ENCODE measurements around the gene PRUNE1.

PRUNE1 gene

DNA sequence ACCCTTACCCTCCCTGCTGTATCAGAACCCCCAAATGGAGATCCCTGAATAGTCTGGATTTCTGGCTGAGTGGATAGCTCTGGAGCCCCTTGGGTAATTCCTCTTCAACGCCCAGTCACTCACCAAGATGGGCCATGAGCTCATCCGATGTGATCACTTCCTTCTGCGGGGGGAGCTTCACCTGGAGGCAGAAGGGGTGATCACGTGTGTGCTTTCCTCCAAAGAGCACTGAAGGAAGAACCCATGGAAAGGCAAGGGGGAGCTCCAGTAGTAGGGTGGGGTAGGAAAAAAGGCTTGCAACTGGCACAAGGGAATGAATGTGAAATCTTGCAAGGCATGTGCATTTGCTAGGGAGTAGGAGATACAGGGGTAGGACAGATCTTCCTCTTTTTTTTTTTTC is 6.6 kb upstream of the PRUNE1 start:
- Histone ChIP-seq H2BK120ac (ENCODE audit: insufficient read depth, low read length, poor library complexity) (no peak overlapping the region), H3K27ac (ENCODE audit: low read depth, low read length) (no peak overlapping the region), H2BK5ac (ENCODE audit: low read depth, low read length, poor library complexity) (no peak overlapping the region), H4K91ac (ENCODE audit: low read depth, low read length) (no peak overlapping the region), H3K18ac (ENCODE audit: low read length) (no peak overlapping the region), H2AFZ (ENCODE audit: insufficient read depth, low read length, poor library complexity) (no peak overlapping the region), H3K79me2 (ENCODE audit: control insufficient read depth, insufficient read depth, low read length, poor library complexity) (no peaks in the 10 kb centered on the region), H2AK5ac (ENCODE audit: low read length) (no peak overlapping the region), H3K4ac (ENCODE audit: low read depth, low read length) (no peak overlapping the region), H3K36me3 (ENCODE audit: control insufficient read depth in 1 of 2, insufficient read depth in 2 of 2, low read length in 2 of 2) (peaks cover 2% of the 10 kb centered on the region in 2 experiments), H3K27me3 (ENCODE audit: insufficient read depth, low read length) (no peaks in the 10 kb centered on the region), H4K8ac (ENCODE audit: low read depth, low read length) (no peak overlapping the region), H3K79me1 (ENCODE audit: low read length) (no peaks in the 10 kb centered on the region), H3K4me2 (ENCODE audit: low read length) (no peak overlapping the region), H4K12ac (ENCODE audit: low read depth, low read length) (no peak overlapping the region), H3K9me3 (ENCODE audit: insufficient read depth, low read depth, low read length) (no peaks in the 10 kb centered on the region), H3K4me1 (ENCODE audit: control insufficient read depth in 1 of 2, insufficient read depth in 2 of 2, low read length in 2 of 2) (peaks cover 6% of the 10 kb centered on the region in 2 experiments), H3K9ac (ENCODE audit: low read length) (no peak overlapping the region), H3K23ac (ENCODE audit: low read length) (no peak overlapping the region), H3K4me3 (ENCODE audit: low read depth, low read length) (no peak overlapping the region), H3K14ac (ENCODE audit: low read length) (no peak overlapping the region), H2BK12ac (ENCODE audit: low read length) (no peak overlapping the region)
- no CpG with 5 or more reads among the region's 4 CpGs for WGBS (ENCODE audit: extremely low coverage, insufficient coverage, insufficient read length)
- no peak for DNase-seq

DNA sequence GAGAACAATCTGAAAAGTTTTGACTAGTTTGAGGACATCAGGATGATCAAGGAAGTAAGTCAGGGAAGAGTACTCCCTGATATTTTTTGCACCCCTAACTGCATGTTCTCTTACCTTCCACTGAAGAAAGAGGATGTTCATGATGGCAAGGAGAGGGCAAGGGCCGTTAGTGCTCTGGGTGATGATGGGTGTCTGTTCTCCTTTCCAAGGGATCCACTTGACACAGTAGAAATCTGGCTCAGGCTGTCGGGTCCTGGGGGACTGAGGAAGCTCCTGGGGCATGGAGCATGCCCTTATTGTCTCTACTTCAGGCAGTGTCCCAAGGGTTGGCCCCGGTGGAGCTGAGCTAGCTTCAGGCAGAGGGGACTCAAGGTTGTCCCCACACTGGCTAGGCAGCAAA is 6.2 kb upstream of the PRUNE1 start:
- H3K79me2 ChIP-seq (ENCODE audit: control insufficient read depth, insufficient read depth, low read length, poor library complexity) = no peaks in the 10 kb centered on the region
- H2BK5ac ChIP-seq (ENCODE audit: low read depth, low read length, poor library complexity) = no peak overlapping the region
- H2AK5ac ChIP-seq (ENCODE audit: low read length) = no peak overlapping the region

DNA sequence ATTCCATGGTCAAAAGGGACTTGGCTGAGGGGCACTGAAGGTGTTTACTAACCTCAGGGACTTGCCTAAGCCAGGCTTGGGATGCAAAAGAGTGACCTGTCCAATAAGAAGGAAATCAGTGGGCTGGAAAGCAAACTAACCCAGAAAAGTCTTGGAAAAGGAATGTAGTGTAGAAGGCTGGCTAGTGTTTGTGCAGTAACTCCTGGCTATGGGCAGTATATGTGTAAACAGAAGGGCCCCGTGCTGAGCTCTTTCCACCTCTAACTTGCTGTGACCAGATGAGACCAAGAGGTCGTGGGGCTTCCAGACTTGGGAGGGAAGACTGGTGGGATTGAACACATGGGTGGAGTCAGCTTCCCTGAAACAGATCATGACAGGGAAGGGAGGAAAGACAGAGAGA is 5.6 kb upstream of the PRUNE1 start:
- Histone ChIP-seq H3K9me3 (ENCODE audit: insufficient read depth, low read depth, low read length) (no peaks in the 10 kb centered on the region), H3K36me3 (ENCODE audit: control insufficient read depth in 1 of 2, insufficient read depth in 2 of 2, low read length in 2 of 2) (peaks cover 0 to 2% of the 10 kb centered on the region in 2 experiments), H3K23ac (ENCODE audit: low read length) (no peak overlapping the region), H2BK5ac (ENCODE audit: low read depth, low read length, poor library complexity) (no peak overlapping the region), H3K4me2 (ENCODE audit: low read length) (no peak overlapping the region), H3K18ac (ENCODE audit: low read length) (no peak overlapping the region), H2AFZ (ENCODE audit: insufficient read depth, low read length, poor library complexity) (no peak overlapping the region), H2AK5ac (ENCODE audit: low read length) (no peak overlapping the region), H4K8ac (ENCODE audit: low read depth, low read length) (no peak overlapping the region), H3K27ac (ENCODE audit: low read depth, low read length) (no peak overlapping the region), H3K27me3 (ENCODE audit: insufficient read depth, low read length) (no peaks in the 10 kb centered on the region), H3K79me2 (ENCODE audit: control insufficient read depth, insufficient read depth, low read length, poor library complexity) (no peaks in the 10 kb centered on the region), H3K4ac (ENCODE audit: low read depth, low read length) (no peak overlapping the region), H4K91ac (ENCODE audit: low read depth, low read length) (no peak overlapping the region), H3K14ac (ENCODE audit: low read length) (no peak overlapping the region), H3K4me1 (ENCODE audit: control insufficient read depth in 1 of 2, insufficient read depth in 2 of 2, low read length in 2 of 2) (peaks cover 6% of the 10 kb centered on the region in 2 experiments), H4K12ac (ENCODE audit: low read depth, low read length) (no peak overlapping the region), H3K79me1 (ENCODE audit: low read length) (no peaks in the 10 kb centered on the region), H3K4me3 (ENCODE audit: low read depth, low read length) (no peak overlapping the region), H2BK12ac (ENCODE audit: low read length) (no peak overlapping the region), H3K9ac (ENCODE audit: low read length) (no peak overlapping the region), H2BK120ac (ENCODE audit: insufficient read depth, low read length, poor library complexity) (no peak overlapping the region)
- WGBS (ENCODE audit: extremely low coverage, insufficient coverage, insufficient read length) = no CpG with 5 or more reads among the region's 2 CpGs
- no peak for DNase-seq

More for the DNA sequence above, 6.2 kb upstream of the PRUNE1 start:
- H3K18ac ChIP-seq (ENCODE audit: low read length) = no peak overlapping the region
- H3K4ac ChIP-seq (ENCODE audit: low read depth, low read length) = no peak overlapping the region
- H3K4me3 ChIP-seq (ENCODE audit: low read depth, low read length) = no peak overlapping the region
- H2BK120ac ChIP-seq (ENCODE audit: insufficient read depth, low read length, poor library complexity) = no peak overlapping the region
- H3K36me3 ChIP-seq (ENCODE audit: control insufficient read depth in 1 of 2, insufficient read depth in 2 of 2, low read length in 2 of 2) = peaks cover under 1 to 2% of the 10 kb centered on the region in 2 experiments
- no peak overlapping the region for H4K91ac ChIP-seq (ENCODE audit: low read depth, low read length)
- H3K27me3 ChIP-seq (ENCODE audit: insufficient read depth, low read length) = no peaks in the 10 kb centered on the region
- no peak overlapping the region for H3K14ac ChIP-seq (ENCODE audit: low read length)
- H3K9me3 ChIP-seq (ENCODE audit: insufficient read depth, low read depth, low read length) = no peaks in the 10 kb centered on the region
- WGBS (ENCODE audit: extremely low coverage, insufficient coverage, insufficient read length) = no CpG with 5 or more reads among the region's 3 CpGs
- no peak overlapping the region for H4K8ac ChIP-seq (ENCODE audit: low read depth, low read length)
- H2BK12ac ChIP-seq (ENCODE audit: low read length) = no peak overlapping the region
- no peak overlapping the region for H3K23ac ChIP-seq (ENCODE audit: low read length)
- H4K12ac ChIP-seq (ENCODE audit: low read depth, low read length) = no peak overlapping the region
- no peaks in the 10 kb centered on the region for H3K79me1 ChIP-seq (ENCODE audit: low read length)
- H3K9ac ChIP-seq (ENCODE audit: low read length) = no peak overlapping the region
- DNase-seq = no peak
- no peak overlapping the region for H2AFZ ChIP-seq (ENCODE audit: insufficient read depth, low read length, poor library complexity)
- peaks cover 6% of the 10 kb centered on the region in 2 experiments for H3K4me1 ChIP-seq (ENCODE audit: control insufficient read depth in 1 of 2, insufficient read depth in 2 of 2, low read length in 2 of 2)
- H3K4me2 ChIP-seq (ENCODE audit: low read length) = no peak overlapping the region
- no peak overlapping the region for H3K27ac ChIP-seq (ENCODE audit: low read depth, low read length)

DNA sequence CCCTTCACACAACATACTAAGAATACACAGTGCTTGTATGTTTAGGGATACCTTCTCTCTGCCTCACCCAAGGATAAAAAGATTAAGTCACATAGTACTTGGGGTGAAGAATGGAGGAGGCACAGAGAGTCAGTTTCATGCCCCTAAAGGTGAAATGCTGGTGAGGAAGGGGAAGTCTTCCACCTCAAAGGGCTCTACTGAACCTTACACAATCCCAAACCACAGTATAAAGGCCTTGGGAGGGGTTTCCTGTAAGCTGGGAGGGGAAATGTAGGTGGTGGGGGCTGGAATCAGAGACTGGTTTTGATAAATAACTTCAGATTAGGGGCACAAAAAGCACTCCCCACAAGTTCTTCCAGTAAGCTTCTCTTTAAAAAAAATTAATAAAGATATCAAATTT is 5.1 kb upstream of the PRUNE1 start:
- Histone ChIP-seq H2AK5ac (ENCODE audit: low read length) (no peak overlapping the region), H3K4me1 (ENCODE audit: control insufficient read depth in 1 of 2, insufficient read depth in 2 of 2, low read length in 2 of 2) (peaks cover 6% of the 10 kb centered on the region in 2 experiments), H3K9me3 (ENCODE audit: insufficient read depth, low read depth, low read length) (no peaks in the 10 kb centered on the region), H3K27ac (ENCODE audit: low read depth, low read length) (no peak overlapping the region), H4K12ac (ENCODE audit: low read depth, low read length) (no peak overlapping the region), H2BK120ac (ENCODE audit: insufficient read depth, low read length, poor library complexity) (no peak overlapping the region), H4K8ac (ENCODE audit: low read depth, low read length) (no peak overlapping the region), H3K23ac (ENCODE audit: low read length) (no peak overlapping the region), H3K4me3 (ENCODE audit: low read depth, low read length) (no peak overlapping the region), H2BK5ac (ENCODE audit: low read depth, low read length, poor library complexity) (no peak overlapping the region), H3K14ac (ENCODE audit: low read length) (no peak overlapping the region), H3K4ac (ENCODE audit: low read depth, low read length) (no peak overlapping the region), H2BK12ac (ENCODE audit: low read length) (no peak overlapping the region), H3K9ac (ENCODE audit: low read length) (no peak overlapping the region), H3K18ac (ENCODE audit: low read length) (no peak overlapping the region), H3K4me2 (ENCODE audit: low read length) (no peak overlapping the region), H3K36me3 (ENCODE audit: control insufficient read depth in 1 of 2, insufficient read depth in 2 of 2, low read length in 2 of 2) (no peaks in the 10 kb centered on the region), H2AFZ (ENCODE audit: insufficient read depth, low read length, poor library complexity) (no peak overlapping the region), H4K91ac (ENCODE audit: low read depth, low read length) (no peak overlapping the region), H3K79me2 (ENCODE audit: control insufficient read depth, insufficient read depth, low read length, poor library complexity) (no peaks in the 10 kb centered on the region), H3K27me3 (ENCODE audit: insufficient read depth, low read length) (no peaks in the 10 kb centered on the region), H3K79me1 (ENCODE audit: low read length) (no peaks in the 10 kb centered on the region)
- DNase-seq = no peak

Data from trophoblast cell (in vitro differentiated cells and primary cell).